DND-41 (cell line): ENCODE data around the gene TSKS.

Source experiments
- ATAC-seq: fragments of 200-7000 bp; cut with Tn5 transposase; 3 replicates; pipeline ENCODE4 v1.9.1; 2021; ENCODE audit warnings: low read depth; ENCODE audit not compliant: insufficient read depth
- DNase-seq: peaks from one replicate; pipeline ENCODE4 v3.0.0-alpha.2; 2020
- H2AFZ ChIP-seq: 2 replicates; pipeline ENCODE4 v1.6.0; 2012; ENCODE audit warnings: low read depth, low read length
- H3K27ac ChIP-seq: 2 replicates; pipeline ENCODE4 v1.5.1; 2012; ENCODE audit warnings: low read length, inconsistent platforms
- H3K27me3 ChIP-seq: fragments of 200-600 bp; sonication (generic); 2 replicates; pipeline ENCODE4 v1.6.0; 2012; ENCODE audit warnings: low read length, mild to moderate bottlenecking, inconsistent platforms; ENCODE audit not compliant: insufficient read depth, poor library complexity
- H3K36me3 ChIP-seq: 2 replicates; pipeline ENCODE4 v1.5.1; 2012; ENCODE audit warnings: low read length, inconsistent platforms; ENCODE audit not compliant: insufficient read depth
- H3K4me1 ChIP-seq: 2 replicates; pipeline ENCODE4 v1.5.1; 2012; ENCODE audit warnings: mild to moderate bottlenecking, low read length; ENCODE audit not compliant: insufficient read depth
- H3K4me2 ChIP-seq: 2 replicates; pipeline ENCODE4 v1.6.0; 2012; ENCODE audit warnings: mild to moderate bottlenecking, moderate library complexity, low read length, inconsistent platforms; ENCODE audit not compliant: insufficient read depth
- H3K4me3 ChIP-seq, 2 experiments: fragments of 200-600 bp in 1 of 2; shearing (Covaris generic) in 1 of 2; 2 replicates each; pipeline ENCODE4 v1.5.1; 2012 to 2016; ENCODE audit warnings: inconsistent platforms in 2 of 2, low read length in 2 of 2, mild to moderate bottlenecking in 2 of 2, low read depth in 1 of 2, moderate library complexity in 1 of 2
- H3K79me2 ChIP-seq: 2 replicates; pipeline ENCODE4 v1.6.0; 2012; ENCODE audit warnings: low read length, inconsistent platforms; ENCODE audit not compliant: insufficient read depth
- H3K9ac ChIP-seq: 2 replicates; pipeline ENCODE4 v1.6.0; 2012; ENCODE audit warnings: low read depth, mild to moderate bottlenecking, inconsistent platforms, low read length, moderate library complexity
- H3K9me3 ChIP-seq: 2 replicates; pipeline ENCODE4 v1.5.1; 2012; ENCODE audit warnings: low read length, moderate library complexity, mild to moderate bottlenecking, inconsistent platforms; ENCODE audit not compliant: insufficient read depth, severe bottlenecking
- H4K20me1 ChIP-seq: 2 replicates; pipeline ENCODE4 v1.6.0; 2012; ENCODE audit warnings: low read length; ENCODE audit not compliant: insufficient read depth
- CTCF ChIP-seq: IDR thresholded peaks from 2 replicates; pipeline ENCODE4 v1.5.1; 2012; ENCODE audit warnings: borderline replicate concordance, low read length, moderate library complexity, mild to moderate bottlenecking; ENCODE audit not compliant: poor library complexity, severe bottlenecking; ENCODE audit errors: extremely low read depth
- EZH2 ChIP-seq: IDR thresholded peaks from 3 replicates; pipeline ENCODE4 v1.6.1; 2012; ENCODE audit warnings: borderline replicate concordance, low read depth, mild to moderate bottlenecking, moderate library complexity, low read length, inconsistent platforms; ENCODE audit not compliant: severe bottlenecking

TSKS gene

GRCh38 chr19:49776371-49776764, 13.3 kb upstream of the TSKS start:
- ATAC-seq (no peak), DNase-seq (no peak)
- no peak overlapping the region for H3K4me3 ChIP-seq
- H3K9ac ChIP-seq: no peak overlapping the region
- H3K4me2 ChIP-seq: no peak overlapping the region
- no peaks in the 10 kb centered on the region for H3K4me1 ChIP-seq
- peaks cover 19% of the 10 kb centered on the region for H3K36me3 ChIP-seq
- H3K9me3 ChIP-seq: no peaks in the 10 kb centered on the region
- H4K20me1 ChIP-seq: peaks cover 17% of the 10 kb centered on the region
- H3K27ac ChIP-seq: no peak overlapping the region
- H3K27me3 ChIP-seq: no peaks in the 10 kb centered on the region
- H3K79me2 ChIP-seq: peaks cover 38% of the 10 kb centered on the region
- no peak overlapping the region for H2AFZ ChIP-seq
- TF ChIP-seq CTCF: no peak
- no peak for TF ChIP-seq EZH2

GRCh38 chr19:49775742-49776370, 12.8 kb upstream of the TSKS start:
- TF ChIP-seq CTCF (no peak), EZH2 (no peak)
- Histone ChIP-seq H3K4me2 (no peak overlapping the region), H3K4me1 (no peaks in the 10 kb centered on the region), H3K9ac (no peak overlapping the region), H3K27me3 (no peaks in the 10 kb centered on the region), H3K27ac (no peak overlapping the region), H4K20me1 (peaks cover 17% of the 10 kb centered on the region), H3K9me3 (no peaks in the 10 kb centered on the region), H3K4me3 (no peak overlapping the region), H3K79me2 (peaks cover 38% of the 10 kb centered on the region), H2AFZ (no peak overlapping the region), H3K36me3 (peaks cover 19% of the 10 kb centered on the region)
- ATAC-seq: no peak
- DNase-seq: no peak

- no peak overlapping the region for H3K27ac ChIP-seq
Measured at GRCh38 chr19:49774969-49775368, 11.9 kb upstream of the TSKS start.

More at GRCh38 chr19:49774969-49775368, 11.9 kb upstream of the TSKS start:
- H3K4me1 ChIP-seq: no peaks in the 10 kb centered on the region
- H3K27me3 ChIP-seq: no peaks in the 10 kb centered on the region
- no peak overlapping the region for H3K4me2 ChIP-seq
- peaks cover 45% of the 10 kb centered on the region for H3K79me2 ChIP-seq
- no peak for ATAC-seq
- H3K9me3 ChIP-seq: no peaks in the 10 kb centered on the region
- no peak for DNase-seq
- no peak for TF ChIP-seq CTCF
- TF ChIP-seq EZH2: no peak
- no peak overlapping the region for H2AFZ ChIP-seq
- H3K4me3 ChIP-seq: no peak overlapping the region
- H4K20me1 ChIP-seq: peaks cover 17% of the 10 kb centered on the region
- H3K36me3 ChIP-seq: peaks cover 19% of the 10 kb centered on the region
- no peak overlapping the region for H3K9ac ChIP-seq
